ENCODE data around the gene EXOC6B.

EXOC6B gene

GRCh38 chr2:72222829-72223564 lies 602.8 kb downstream of the EXOC6B start:
- no peak for DNase-seq (ENCODE audit: low spot score)

DNA sequence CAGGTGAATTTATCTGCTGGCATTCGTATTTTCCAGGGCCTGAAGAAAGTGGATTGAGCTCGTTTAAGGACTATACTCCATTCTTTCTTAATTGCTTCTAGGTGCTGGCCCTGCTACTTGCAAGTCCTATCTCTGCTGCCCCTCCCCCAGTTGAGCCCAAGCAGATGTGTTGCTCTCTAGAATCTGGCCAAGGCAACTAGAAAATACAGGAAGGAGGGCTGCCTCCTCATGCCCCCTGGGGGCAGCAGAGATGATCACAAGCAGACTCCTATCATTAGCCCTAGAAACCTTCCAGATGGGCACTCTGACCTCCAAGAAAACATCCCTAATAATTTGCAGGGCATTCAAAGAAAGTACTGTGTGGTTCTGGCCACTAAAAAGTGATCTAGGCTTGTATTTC lies 605.7 kb downstream of the EXOC6B start:
- DNase-seq (ENCODE audit: low spot score) = peak; percentile 75

GRCh38 chr2:72214429-72215143 lies 611.2 kb downstream of the EXOC6B start:
- no peak for DNase-seq (ENCODE audit: low spot score)

- DNase-seq (ENCODE audit: low spot score) = no peak
These were observed 613.4 kb downstream of the EXOC6B start for GRCh38 chr2:72212486-72212855.

GRCh38 chr2:72211777-72212485 lies 613.9 kb downstream of the EXOC6B start:
- no peak for DNase-seq (ENCODE audit: low spot score)

GRCh38 chr2:72211350-72211749 lies 614.5 kb downstream of the EXOC6B start:
- no peak for DNase-seq (ENCODE audit: low spot score)

DNA sequence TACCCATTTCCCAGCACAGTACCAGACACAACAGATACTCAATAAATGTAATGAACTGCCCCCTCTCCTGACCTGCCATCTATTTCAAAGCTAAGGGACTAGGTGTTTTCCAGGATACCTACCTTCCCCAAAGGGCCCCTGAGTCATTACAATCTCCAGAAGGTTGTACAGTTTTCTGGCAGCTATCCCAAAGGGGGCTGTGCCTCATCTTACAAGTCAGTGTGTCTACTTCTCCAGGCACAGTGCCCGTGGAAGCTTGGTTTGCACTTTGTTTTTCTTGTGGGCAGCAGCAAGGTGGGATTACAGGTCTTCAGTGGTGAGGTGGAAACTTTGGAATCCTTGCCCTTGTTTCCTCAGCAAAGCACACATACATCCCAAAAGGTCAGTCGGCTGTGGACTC lies 615.4 kb downstream of the EXOC6B start:
- no peak for DNase-seq (ENCODE audit: low spot score)

- no peak for DNase-seq (ENCODE audit: low spot score)
These were observed 617.6 kb downstream of the EXOC6B start for GRCh38 chr2:72208225-72208624.

DNA sequence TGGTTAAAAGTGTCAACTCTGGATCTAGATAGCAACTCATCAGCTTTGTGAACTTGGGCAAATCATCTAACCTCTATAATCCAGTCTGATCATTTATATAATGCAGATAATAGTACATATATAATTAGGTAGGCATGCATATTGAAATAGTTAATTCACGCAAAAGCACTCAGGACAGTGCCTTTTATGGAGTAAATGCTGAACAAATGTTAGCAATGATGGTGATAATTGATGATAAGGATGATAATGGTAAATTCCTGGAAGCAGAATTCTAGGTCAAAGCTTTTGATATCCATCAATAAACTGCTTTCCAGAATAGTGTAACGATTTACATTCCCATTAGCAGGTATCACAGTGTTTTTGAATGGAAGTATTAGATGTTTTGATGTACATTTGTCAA lies 618.5 kb downstream of the EXOC6B start:
- DNase-seq (ENCODE audit: low spot score) = no peak

DNA sequence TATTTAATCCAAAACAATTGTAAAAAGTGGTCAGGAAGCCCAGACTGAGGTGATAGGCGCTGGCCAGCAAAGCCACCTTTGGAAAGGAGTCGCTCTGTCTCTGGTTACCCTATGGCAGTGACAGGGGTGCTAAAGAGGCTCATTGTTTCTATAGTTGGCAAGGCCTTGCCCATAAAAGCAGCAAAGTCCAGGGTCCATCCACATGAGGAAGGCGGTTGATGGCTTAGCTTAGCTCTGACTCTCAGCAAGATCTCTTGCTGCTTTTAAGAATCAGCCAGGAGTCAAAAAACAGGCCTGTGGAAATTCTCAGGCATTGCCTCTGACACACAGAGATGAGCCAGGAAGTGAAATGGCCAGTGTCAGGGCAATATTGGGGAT lies 620.3 kb downstream of the EXOC6B start:
- DNase-seq (ENCODE audit: low spot score) = no peak

- no peak for DNase-seq (ENCODE audit: low spot score)
These were observed 620.9 kb downstream of the EXOC6B start for GRCh38 chr2:72204786-72205503.

GRCh38 chr2:72204156-72204785 lies 621.6 kb downstream of the EXOC6B start:
- peak; percentile 46 for DNase-seq (ENCODE audit: low spot score)

- DNase-seq (ENCODE audit: low spot score) = no peak
These were observed 627.1 kb downstream of the EXOC6B start for GRCh38 chr2:72198532-72199241.

DNA sequence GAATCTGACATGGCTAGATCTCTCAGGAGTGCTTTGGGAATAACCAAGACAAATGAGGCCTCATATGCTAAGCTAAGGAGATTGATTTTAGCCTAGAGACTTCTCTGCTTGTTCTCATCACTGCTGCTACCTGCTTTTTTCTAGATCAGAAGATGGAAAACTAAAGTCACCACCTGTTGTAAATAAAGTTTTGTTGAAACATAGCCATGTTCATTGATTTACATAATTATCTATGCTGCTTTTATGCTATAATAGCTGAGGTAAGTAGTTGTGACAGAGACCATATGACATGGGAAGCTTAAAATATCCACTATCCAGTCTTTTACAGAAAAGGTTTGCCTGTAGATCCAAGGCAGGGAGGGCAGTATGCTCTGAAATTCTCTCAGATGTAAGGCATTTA lies 632.1 kb downstream of the EXOC6B start:
- no peak for DNase-seq (ENCODE audit: low spot score)

DNA sequence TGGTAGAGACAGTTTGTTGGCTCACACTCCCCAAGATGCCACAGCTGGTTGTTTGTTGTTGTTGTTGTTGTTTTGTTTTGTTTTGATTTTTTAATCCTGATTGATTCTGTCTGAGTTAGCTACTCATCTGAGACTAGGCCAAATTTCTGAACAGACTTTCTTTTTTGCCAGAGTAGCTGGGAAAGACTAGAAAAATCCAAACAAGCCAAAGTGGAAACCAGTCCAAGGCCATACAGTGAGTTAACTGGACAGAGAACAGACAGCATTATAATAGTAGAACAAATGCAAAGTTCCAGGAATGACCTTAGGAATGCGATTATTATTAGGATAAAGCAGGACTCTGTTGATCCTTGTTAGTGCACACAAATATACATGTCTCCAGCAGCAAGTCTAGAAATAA lies 634.4 kb downstream of the EXOC6B start:
- DNase-seq (ENCODE audit: low spot score) = no peak

DNA sequence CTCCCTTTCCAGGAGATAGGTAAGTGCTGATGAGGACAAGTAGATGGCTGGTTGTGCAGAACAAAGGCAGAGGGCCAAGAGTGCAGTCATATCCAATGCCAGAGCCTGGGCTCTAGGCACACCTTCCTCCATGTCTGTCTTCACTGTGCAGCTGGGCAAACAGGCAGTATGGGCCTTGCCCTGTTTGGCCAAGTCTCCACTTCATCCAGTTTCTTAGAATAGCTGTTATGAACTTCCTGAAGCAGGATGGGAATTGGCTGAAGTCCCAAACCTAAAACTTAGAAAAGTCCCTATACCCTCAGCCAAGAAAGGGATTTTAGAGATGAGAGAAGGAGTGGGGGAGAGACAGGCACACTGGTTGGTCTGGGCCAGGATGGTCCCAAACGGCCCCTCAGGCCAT lies 640.6 kb downstream of the EXOC6B start:
- no peak for DNase-seq (ENCODE audit: low spot score)

GRCh38 chr2:72183466-72183865 lies 642.4 kb downstream of the EXOC6B start:
- DNase-seq (ENCODE audit: low spot score) = no peak

DNA sequence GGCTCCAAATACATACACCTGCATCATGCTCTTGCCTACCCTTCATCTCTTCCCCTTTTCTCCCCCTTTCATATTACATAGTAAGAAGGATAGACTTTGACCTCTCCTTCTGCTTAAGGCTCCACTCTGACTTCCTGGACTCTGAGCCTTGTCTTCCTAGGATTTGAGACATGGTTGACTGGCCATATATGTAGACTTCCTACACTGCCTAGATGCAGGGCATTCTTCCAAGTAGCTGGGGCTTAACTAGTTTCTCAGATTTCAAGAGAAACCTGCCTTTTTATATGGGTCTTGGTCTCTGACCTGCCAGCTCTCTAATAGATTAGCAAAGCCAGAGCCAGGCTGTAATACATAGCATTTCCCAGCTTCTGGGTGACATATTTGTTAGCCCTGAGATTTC lies 642.8 kb downstream of the EXOC6B start:
- DNase-seq (ENCODE audit: low spot score) = no peak

DNA sequence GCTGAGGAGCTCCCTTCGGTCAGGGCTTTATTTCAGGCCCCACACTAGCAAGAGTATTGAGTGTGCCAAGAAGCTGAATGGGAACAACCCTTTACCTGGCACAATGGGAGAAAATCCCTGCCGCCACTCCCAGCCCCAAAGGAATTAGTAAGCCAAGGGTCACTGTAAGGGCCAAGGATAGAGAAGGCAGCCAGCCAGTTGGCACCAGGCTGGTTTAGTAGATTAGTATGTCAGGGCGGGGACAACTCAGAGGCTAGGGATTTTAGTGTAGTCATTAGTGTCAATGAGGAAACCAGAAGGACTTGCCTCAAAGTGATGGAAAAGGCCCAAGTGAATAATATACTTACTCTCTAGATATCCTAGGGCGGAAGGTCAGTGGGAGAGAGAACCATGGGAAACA lies 643.3 kb downstream of the EXOC6B start:
- no peak for DNase-seq (ENCODE audit: low spot score)

DNA sequence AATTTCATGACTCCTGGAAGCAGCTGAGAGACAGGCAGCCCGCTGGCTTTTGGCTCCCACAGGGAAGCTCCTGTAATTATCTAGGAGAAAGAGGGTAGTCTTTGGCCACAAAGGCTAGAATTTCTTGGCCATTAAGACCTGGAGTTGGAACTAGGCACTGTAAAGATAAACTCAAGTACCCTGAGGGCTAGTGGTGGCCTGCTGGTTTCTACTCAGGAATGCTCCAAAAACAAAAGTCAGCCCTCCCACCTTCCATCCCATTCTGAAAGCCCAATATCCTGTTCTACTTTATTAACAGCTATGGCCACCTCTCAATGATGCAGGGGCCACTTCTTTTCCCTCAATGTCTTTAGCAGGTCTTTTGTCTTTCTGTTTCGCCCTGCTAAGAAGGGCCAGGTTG lies 644.2 kb downstream of the EXOC6B start:
- DNase-seq (ENCODE audit: low spot score) = no peak

GRCh38 chr2:72180351-72180750 lies 645.5 kb downstream of the EXOC6B start:
- no peak for DNase-seq (ENCODE audit: low spot score)
